ENCODE data around the gene BRD4. TPM values are rescaled to one million over a fixed set of nuclear protein-coding genes. Genes with fewer than 3 reads are reported as not detected.

The BRD4 gene
- total RNA-seq, 1 donor from 2014 or later: 136 TPM

DNA sequence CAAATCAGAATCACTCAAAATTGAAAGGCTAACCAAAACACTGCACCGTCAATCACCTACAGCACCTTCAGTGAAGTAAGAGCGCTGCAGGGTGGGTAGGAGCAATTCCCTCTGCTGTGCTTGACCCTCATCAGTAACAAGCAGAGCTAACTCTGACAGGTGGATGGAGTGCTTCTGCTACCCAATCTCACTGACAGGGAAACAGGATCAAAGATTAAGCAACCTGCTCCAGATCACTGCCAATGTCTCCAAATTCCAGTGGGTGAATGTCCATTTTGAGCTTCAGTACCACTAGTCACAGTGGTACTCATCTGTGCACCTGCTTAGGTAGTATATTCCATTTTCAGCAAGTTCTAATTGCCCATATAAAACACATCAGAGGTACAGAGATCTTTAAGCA is 25.2 kb downstream of the BRD4 start:
- Mint-ChIP-seq H3K9me3 (ENCODE audit: unreplicated experiment) (no peaks in the 10 kb centered on the region), H3K27ac (ENCODE audit: unreplicated experiment) (no peak overlapping the region), H3K4me1 (ENCODE audit: unreplicated experiment) (peaks cover 37% of the 10 kb centered on the region), H3K27me3 (ENCODE audit: unreplicated experiment) (peaks cover 4% of the 10 kb centered on the region), H3K36me3 (ENCODE audit: low read depth, unreplicated experiment) (peaks cover 3% of the 10 kb centered on the region), H3K4me3 (ENCODE audit: unreplicated experiment) (no peak overlapping the region)
- no peak for TF ChIP-seq CTCF (IDR thresholded peaks at IDR 0.05; ENCODE audit: unreplicated experiment)
- DNase-seq (ENCODE audit: low spot score): no peak

- H3K27ac Mint-ChIP-seq (ENCODE audit: unreplicated experiment): no peak overlapping the region
- no peaks in the 10 kb centered on the region for H3K9me3 Mint-ChIP-seq (ENCODE audit: unreplicated experiment)
- no peak for DNase-seq (ENCODE audit: low spot score)
- H3K36me3 Mint-ChIP-seq (ENCODE audit: low read depth, unreplicated experiment): peaks cover 6% of the 10 kb centered on the region
- no peak for TF ChIP-seq CTCF (IDR thresholded peaks at IDR 0.05; ENCODE audit: unreplicated experiment)
- no peak overlapping the region for H3K4me3 Mint-ChIP-seq (ENCODE audit: unreplicated experiment)
- peaks cover 34% of the 10 kb centered on the region for H3K4me1 Mint-ChIP-seq (ENCODE audit: unreplicated experiment)
- peaks cover 4% of the 10 kb centered on the region for H3K27me3 Mint-ChIP-seq (ENCODE audit: unreplicated experiment)
These were observed 26.6 kb downstream of the BRD4 start for GRCh38 chr19:15305582-15306334.

- Mint-ChIP-seq H3K27me3 (ENCODE audit: unreplicated experiment) (peaks cover 3% of the 10 kb centered on the region), H3K36me3 (ENCODE audit: low read depth, unreplicated experiment) (peaks cover 8% of the 10 kb centered on the region), H3K4me1 (ENCODE audit: unreplicated experiment) (peaks cover 35% of the 10 kb centered on the region), H3K27ac (ENCODE audit: unreplicated experiment) (no peak overlapping the region), H3K4me3 (ENCODE audit: unreplicated experiment) (no peak overlapping the region), H3K9me3 (ENCODE audit: unreplicated experiment) (no peaks in the 10 kb centered on the region)
- DNase-seq (ENCODE audit: low spot score): no peak
- no peak for TF ChIP-seq CTCF (IDR thresholded peaks at IDR 0.05; ENCODE audit: unreplicated experiment)
These were observed 28.1 kb downstream of the BRD4 start for GRCh38 chr19:15304140-15304705.

DNA sequence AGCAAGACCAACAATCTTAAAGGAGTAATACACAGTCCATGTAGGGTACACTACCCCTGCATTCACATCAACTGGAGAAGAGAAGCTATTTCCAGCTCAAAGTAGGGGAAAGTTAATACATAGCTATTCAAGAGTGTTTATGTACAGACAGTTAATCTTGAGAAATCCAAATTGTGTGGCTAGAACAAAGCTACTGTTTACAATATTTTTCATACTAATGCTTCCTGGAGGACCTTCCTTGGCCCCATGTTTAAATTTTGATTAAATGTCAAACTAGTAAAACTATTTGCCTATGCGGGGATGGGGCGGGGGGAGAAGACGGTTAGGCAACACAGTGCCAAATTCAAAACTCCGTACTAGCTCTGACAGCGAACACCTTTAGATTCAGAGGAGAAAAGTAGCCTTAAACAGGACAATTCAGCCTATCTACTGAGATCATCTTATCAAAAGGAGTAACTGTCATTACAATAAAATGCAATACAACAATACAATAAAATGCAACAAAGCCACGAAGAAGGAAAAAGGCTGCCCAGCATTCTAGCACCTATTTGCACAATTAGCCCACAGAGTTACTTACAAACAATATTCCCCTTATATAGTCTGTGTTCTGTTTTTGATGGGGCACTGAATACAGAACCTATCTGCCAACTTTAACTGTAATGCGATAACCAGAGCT is 29.1 kb downstream of the BRD4 start:
- H3K9me3 Mint-ChIP-seq (ENCODE audit: unreplicated experiment): no peaks in the 10 kb centered on the region
- peak overlapping the region; percentile 36 for H3K27ac Mint-ChIP-seq (ENCODE audit: unreplicated experiment)

More for the DNA sequence above, 29.1 kb downstream of the BRD4 start:
- DNase-seq (ENCODE audit: low spot score): no peak
- H3K4me3 Mint-ChIP-seq (ENCODE audit: unreplicated experiment): no peak overlapping the region
- peaks cover 43% of the 10 kb centered on the region for H3K4me1 Mint-ChIP-seq (ENCODE audit: unreplicated experiment)
- TF ChIP-seq CTCF (IDR thresholded peaks at IDR 0.05; ENCODE audit: unreplicated experiment): no peak
- peaks cover 14% of the 10 kb centered on the region for H3K36me3 Mint-ChIP-seq (ENCODE audit: low read depth, unreplicated experiment)
- peaks cover 3% of the 10 kb centered on the region for H3K27me3 Mint-ChIP-seq (ENCODE audit: unreplicated experiment)
